GM20431 (cell line): ENCODE results near the gene PNKD.

Experiments used
- in situ Hi-C: fragments of 300-500 bp; cut with MseI, MboI; formaldehyde crosslinking; loops from one replicate; pipeline ENCODE4 v1.15.0; 2020; ENCODE audit warnings: low sequenced_read_pairs; ENCODE audit not compliant: unreplicated experiment

PNKD gene

GRCh38 chr2:218269900-218270720 lies at the start of gene PNKD, which contains the start of gene AAMP:
Gene PNKD, plus strand, starts transcription at chr2:218270519. Its CDS starts 17 bp downstream, at chr2:218270536.
Gene AAMP, minus strand, starts transcription at chr2:218270137. Its CDS starts 51 bp downstream, at chr2:218270086.
- in situ Hi-C loops = no loop called here

GRCh38 chr2:218221000-218221399 lies 49.3 kb upstream of the PNKD start:
- in situ Hi-C loops = no loop called here

- in situ Hi-C loops = no loop called here
These were observed 47.3 kb upstream of the PNKD start for GRCh38 chr2:218223046-218223445.

- in situ Hi-C loops = no loop called here
These were observed 46.1 kb upstream of the PNKD start for GRCh38 chr2:218224186-218224585.

- in situ Hi-C loops = no loop called here
These were observed 43.4 kb upstream of the PNKD start for GRCh38 chr2:218226903-218227302.

GRCh38 chr2:218228366-218229090 lies 41.8 kb upstream of the PNKD start:
- in situ Hi-C loops = no loop called here

- in situ Hi-C loops = no loop called here
These were observed 41.1 kb upstream of the PNKD start for GRCh38 chr2:218229239-218229638.

- in situ Hi-C loops = no loop called here
These were observed 40.5 kb upstream of the PNKD start for GRCh38 chr2:218229851-218230250.

- in situ Hi-C loops = no loop called here
These were observed 39.4 kb upstream of the PNKD start for GRCh38 chr2:218230882-218231281.

- in situ Hi-C loops = no loop called here
These were observed 36.8 kb upstream of the PNKD start for GRCh38 chr2:218233543-218233942.

- in situ Hi-C loops = no loop called here
These were observed 35.8 kb upstream of the PNKD start for GRCh38 chr2:218234521-218234920.

- in situ Hi-C loops = no loop called here
These were observed 35.3 kb upstream of the PNKD start for GRCh38 chr2:218235017-218235416.

- in situ Hi-C loops = no loop called here
These were observed 33.5 kb upstream of the PNKD start for GRCh38 chr2:218236829-218237228.

- in situ Hi-C loops = no loop called here
These were observed 31.4 kb upstream of the PNKD start for GRCh38 chr2:218238887-218239286.

- in situ Hi-C loops = no loop called here
These were observed 26.1 kb upstream of the PNKD start for GRCh38 chr2:218244204-218244603.

- in situ Hi-C loops = no loop called here
These were observed 25.7 kb upstream of the PNKD start for GRCh38 chr2:218244665-218245064.

GRCh38 chr2:218245214-218245613 lies 25.1 kb upstream of the PNKD start:
- in situ Hi-C loops = no loop called here

- in situ Hi-C loops = loop anchor here (10.0 kb wide), 1 partner anchor 65 kb away; no protein-coding TSS in a partner anchor
These were observed 20.6 kb upstream of the PNKD start for GRCh38 chr2:218249691-218250090.

- in situ Hi-C loops = loop anchor here (10.0 kb wide), 1 partner anchor 68 kb away; no protein-coding TSS in a partner anchor
These were observed 17.6 kb upstream of the PNKD start for GRCh38 chr2:218252509-218253231.

- in situ Hi-C loops = loop anchor here (10.0 kb wide), 1 partner anchor 68 kb away; no protein-coding TSS in a partner anchor
These were observed 17.1 kb upstream of the PNKD start for GRCh38 chr2:218253232-218253625.
